HCT116 (cell line): ENCODE data around the gene MROH8. TPM values are rescaled to one million over a fixed set of nuclear protein-coding genes. Genes with fewer than 3 reads are reported as not detected.

Source experiments
- ATAC-seq: fragments of 200-7000 bp; cut with Tn5 transposase; 2 replicates; pipeline ENCODE4 v1.9.1; 2020; ENCODE audit warnings: mild to moderate bottlenecking, moderate library complexity
- BruUV-seq: library from RNA; stranded (reverse); fragments of 400-500 nt; replicated peaks from 2 replicates; lab custom pipeline; 2021; lab: Mats Ljungman, UMichigan
- CTCF ChIA-PET: fragments of 300-600 bp; sonication (Branson Sonifier 250); formaldehyde crosslinking; loops from one replicate; lab custom pipeline; 2021; ENCODE audit warnings: antibody characterized with exemption; lab: Charles Lee
- POLR2A ChIA-PET: fragments of 300-600, 350-600 bp; sonication (Branson Sonifier 250); formaldehyde crosslinking; loops from one replicate; lab custom pipeline; 2021; ENCODE audit warnings: antibody characterized with exemption; lab: Charles Lee
- RAD21 ChIA-PET, 2 experiments: fragments of 300-600 bp; sonication (Branson Sonifier 250); formaldehyde crosslinking; loops; one replicate each; lab custom pipeline; 2023; ENCODE audit warnings: low total read pairs in 2 of 2; ENCODE audit not compliant: uncharacterized antibody in 2 of 2, unreplicated experiment in 2 of 2, low non-redundant PET in 1 of 2; lab: Charles Lee
- DNase-seq: peaks from one replicate; pipeline ENCODE4 v3.0.0-alpha.2; 2010; ENCODE audit warnings: low read depth, low spot score
- H2AFZ ChIP-seq: fragments of 200-600 bp; shearing (Covaris generic), sonication (generic); 2 replicates; pipeline ENCODE4 v1.6.1; 2017; ENCODE audit warnings: low read depth, mixed run types, mixed read lengths, antibody characterized with exemption, low read length; ENCODE audit not compliant: poor library complexity, severe bottlenecking
- H3K27ac ChIP-seq: 2 replicates; pipeline ENCODE4 v1.5.1; 2012; ENCODE audit warnings: low read depth, low read length
- H3K27me3 ChIP-seq: fragments of 200-600 bp; sonication (generic); 2 replicates; pipeline ENCODE4 v1.6.1; 2016; ENCODE audit warnings: mixed run types, low read length, mixed read lengths; ENCODE audit not compliant: insufficient read depth
- H3K36me3 ChIP-seq, 2 experiments: fragments of 200-500 bp in 1 of 2; fragments of 200-600 bp in 1 of 2; sonication (Bioruptor generic) in 1 of 2; sonication (generic) in 1 of 2; 2 replicates each; pipeline versions ENCODE4 v1.5.1 to v1.6.1; 2014 to 2016; ENCODE audit warnings: low read length in 2 of 2, inconsistent platforms in 1 of 2, mixed read lengths in 1 of 2, mixed run types in 1 of 2; ENCODE audit not compliant: insufficient read depth in 2 of 2, control insufficient read depth in 1 of 2
- H3K4me1 ChIP-seq, 2 experiments: fragments of 200-600 bp in 1 of 2; sonication (generic) in 1 of 2; 2 replicates each; pipeline versions ENCODE4 v1.5.1 to v1.6.1; 2012 to 2017; ENCODE audit warnings: low read length in 2 of 2, inconsistent platforms in 1 of 2, mild to moderate bottlenecking in 1 of 2, mixed read lengths in 1 of 2, mixed run types in 1 of 2, moderate library complexity in 1 of 2; ENCODE audit not compliant: insufficient read depth in 2 of 2, control insufficient read depth in 1 of 2
- H3K4me2 ChIP-seq: fragments of 200-600 bp; sonication (generic); 2 replicates; pipeline ENCODE4 v1.6.1; 2017; ENCODE audit warnings: mixed run types, low read length, mixed read lengths
- H3K4me3 ChIP-seq, 2 experiments: fragments of 200-600 bp in 1 of 2; sonication (generic) in 1 of 2; replicated peaks in 1 of 2; 2 replicates each; pipeline ENCODE4 v1.5.1; 2011 to 2016; ENCODE audit warnings: low read length in 2 of 2, control low read depth in 1 of 2, low read depth in 1 of 2, mild to moderate bottlenecking in 1 of 2, mixed read lengths in 1 of 2, mixed run types in 1 of 2
- H3K79me2 ChIP-seq: fragments of 200-600 bp; sonication (generic); 2 replicates; pipeline ENCODE4 v1.6.1; 2017; ENCODE audit warnings: mild to moderate bottlenecking, mixed run types, low read length, moderate library complexity, mixed read lengths; ENCODE audit not compliant: insufficient read depth
- H3K9ac ChIP-seq: fragments of 200-600 bp; sonication (generic); 2 replicates; pipeline ENCODE4 v1.6.1; 2016; ENCODE audit warnings: low read length, mixed read lengths
- H3K9me2 ChIP-seq: fragments of 200-600 bp; sonication (generic), shearing (Covaris generic); 2 replicates; pipeline ENCODE4 v1.6.1; 2017; ENCODE audit warnings: mixed run types, mild to moderate bottlenecking, moderate library complexity; ENCODE audit not compliant: insufficient read depth
- H3K9me3 ChIP-seq, 2 experiments: fragments of 200-500 bp in 1 of 2; fragments of 200-600 bp in 1 of 2; sonication (Bioruptor generic) in 1 of 2; sonication (generic) in 1 of 2; 2 replicates each; pipeline ENCODE4 v1.6.1; 2014 to 2017; ENCODE audit warnings: low read length in 2 of 2, mixed read lengths in 2 of 2, inconsistent platforms in 1 of 2, low read depth in 1 of 2, mild to moderate bottlenecking in 1 of 2, mixed run types in 1 of 2, moderate library complexity in 1 of 2; ENCODE audit not compliant: control insufficient read depth in 1 of 2, insufficient read depth in 1 of 2
- H4K20me1 ChIP-seq: fragments of 200-600 bp; sonication (generic), shearing (Covaris generic); 2 replicates; pipeline ENCODE4 v1.6.1; 2017; ENCODE audit warnings: mixed run types, mild to moderate bottlenecking, moderate library complexity; ENCODE audit not compliant: insufficient read depth
- CBX3 ChIP-seq: IDR thresholded peaks from 2 replicates; pipeline ENCODE4 v1.6.1; 2012; ENCODE audit warnings: low read depth
- EGR1 ChIP-seq: IDR thresholded peaks from 2 replicates; pipeline ENCODE4 v1.6.1; 2012; ENCODE audit warnings: low read depth
- ELF1 ChIP-seq: IDR thresholded peaks from 2 replicates; pipeline ENCODE4 v1.6.1; 2012; ENCODE audit warnings: low read depth, borderline replicate concordance
- EZH2 ChIP-seq: fragments of 200-600 bp; sonication (generic); IDR thresholded peaks from 2 replicates; pipeline ENCODE4 v1.6.1; 2017; ENCODE audit warnings: antibody characterized with exemption, mixed run types
- EZH2phosphoT487 ChIP-seq: fragments of 200-600 bp; IDR thresholded peaks from 2 replicates; pipeline ENCODE4 v1.6.1; 2018; ENCODE audit warnings: antibody characterized with exemption, borderline replicate concordance
- FOSL1 ChIP-seq: IDR thresholded peaks from 2 replicates; pipeline ENCODE4 v1.6.1; 2012; ENCODE audit warnings: low read depth
- JUND ChIP-seq: IDR thresholded peaks from 2 replicates; pipeline ENCODE4 v1.6.1; 2012
- RAD21 ChIP-seq: IDR thresholded peaks from 2 replicates; pipeline ENCODE4 v1.6.1; 2012; ENCODE audit warnings: low read depth, mild to moderate bottlenecking
- SIN3A ChIP-seq: IDR thresholded peaks from 2 replicates; pipeline ENCODE4 v1.6.1; 2012; ENCODE audit warnings: low read depth
- SP1 ChIP-seq: IDR thresholded peaks from 2 replicates; pipeline ENCODE4 v1.6.1; 2012; ENCODE audit warnings: low read depth
- TCF7L2 ChIP-seq: IDR thresholded peaks from 2 replicates; pipeline ENCODE4 v1.7.0; 2011; ENCODE audit warnings: borderline replicate concordance, inconsistent platforms; ENCODE audit not compliant: insufficient read depth, insufficient read length; ENCODE audit errors: extremely low read depth
- YY1 ChIP-seq: IDR thresholded peaks from 2 replicates; pipeline ENCODE4 v1.6.1; 2011; ENCODE audit warnings: low read length, low read depth, moderate library complexity, mild to moderate bottlenecking; ENCODE audit not compliant: insufficient replicate concordance; ENCODE audit errors: extremely low read depth
- intact Hi-C: fragments of 100-400 bp; cut with micrococcal nuclease; formaldehyde crosslinking; loops from 2 replicates; pipeline ENCODE4 v1.10.0; 2022
- total RNA-seq: library from RNA; stranded (reverse); gene quantifications from one replicate; pipeline ENCODE4 v1.2.1, GENCODE V29; 2021; ENCODE audit not compliant: unreplicated experiment
- TF ChIP-seq, protein P1 (sequence below): IDR thresholded peaks from 2 replicates; pipeline ENCODE4 v1.6.1; 2012
- TF ChIP-seq, protein P2 (sequence below), 3 experiments: fragments of 200-600 bp in 1 of 3; sonication (generic) in 1 of 3; IDR thresholded peaks in 2 of 3; conservative IDR thresholded peaks in 1 of 3; 2 replicates each; pipeline ENCODE4 v1.5.1; 2012 to 2017; ENCODE audit warnings: low read depth in 2 of 3, low read length in 2 of 3, antibody characterized with exemption in 1 of 3, borderline replicate concordance in 1 of 3, control low read depth in 1 of 3, mild to moderate bottlenecking in 1 of 3, mixed read lengths in 1 of 3, mixed run types in 1 of 3, moderate library complexity in 1 of 3; ENCODE audit not compliant: insufficient read depth in 1 of 3
- TF ChIP-seq, protein P3 (sequence below): IDR thresholded peaks from 2 replicates; pipeline ENCODE4 v1.6.1; 2012

MROH8 gene
- total RNA-seq, 1 experiment from 2014 or later = 0.79 TPM

GRCh38 chr20:37166867-37167266 is 12.5 kb downstream of the MROH8 start:
- ATAC-seq = no peak
- CTCF ChIA-PET = no interaction called here
- no TSS peak for BruUV-seq

More at GRCh38 chr20:37166867-37167266, 12.5 kb downstream of the MROH8 start:
- Histone ChIP-seq H3K27me3 (peaks cover 37% of the 10 kb centered on the region), H3K4me3 (no peak overlapping the region), H2AFZ (no peak overlapping the region), H3K4me1 (no peaks in the 10 kb centered on the region), H3K36me3 (no peaks in the 10 kb centered on the region), H4K20me1 (no peaks in the 10 kb centered on the region), H3K9ac (no peak overlapping the region), H3K27ac (no peak overlapping the region), H3K9me3 (no peaks in the 10 kb centered on the region), H3K9me2 (no peaks in the 10 kb centered on the region), H3K4me2 (no peak overlapping the region), H3K79me2 (no peaks in the 10 kb centered on the region)
- ChIA-PET POLR2A (interaction anchor here (0.6 kb wide), 1 partner anchor 12 kb away, joined by 3 read pairs; the partner anchor contains the start of genes MROH8 and RPN2), RAD21 (no interaction called here)
- no peak for TF ChIP-seq EZH2
- TF ChIP-seq RAD21 = no peak
- no peak for TF ChIP-seq EZH2phosphoT487
- TF ChIP-seq SP1 = no peak
- TF ChIP-seq, protein P1, sequence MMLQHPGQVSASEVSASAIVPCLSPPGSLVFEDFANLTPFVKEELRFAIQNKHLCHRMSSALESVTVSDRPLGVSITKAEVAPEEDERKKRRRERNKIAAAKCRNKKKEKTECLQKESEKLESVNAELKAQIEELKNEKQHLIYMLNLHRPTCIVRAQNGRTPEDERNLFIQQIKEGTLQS = no peak
- no peak for TF ChIP-seq JUND
- TF ChIP-seq, protein P2, sequence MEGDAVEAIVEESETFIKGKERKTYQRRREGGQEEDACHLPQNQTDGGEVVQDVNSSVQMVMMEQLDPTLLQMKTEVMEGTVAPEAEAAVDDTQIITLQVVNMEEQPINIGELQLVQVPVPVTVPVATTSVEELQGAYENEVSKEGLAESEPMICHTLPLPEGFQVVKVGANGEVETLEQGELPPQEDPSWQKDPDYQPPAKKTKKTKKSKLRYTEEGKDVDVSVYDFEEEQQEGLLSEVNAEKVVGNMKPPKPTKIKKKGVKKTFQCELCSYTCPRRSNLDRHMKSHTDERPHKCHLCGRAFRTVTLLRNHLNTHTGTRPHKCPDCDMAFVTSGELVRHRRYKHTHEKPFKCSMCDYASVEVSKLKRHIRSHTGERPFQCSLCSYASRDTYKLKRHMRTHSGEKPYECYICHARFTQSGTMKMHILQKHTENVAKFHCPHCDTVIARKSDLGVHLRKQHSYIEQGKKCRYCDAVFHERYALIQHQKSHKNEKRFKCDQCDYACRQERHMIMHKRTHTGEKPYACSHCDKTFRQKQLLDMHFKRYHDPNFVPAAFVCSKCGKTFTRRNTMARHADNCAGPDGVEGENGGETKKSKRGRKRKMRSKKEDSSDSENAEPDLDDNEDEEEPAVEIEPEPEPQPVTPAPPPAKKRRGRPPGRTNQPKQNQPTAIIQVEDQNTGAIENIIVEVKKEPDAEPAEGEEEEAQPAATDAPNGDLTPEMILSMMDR (IDR thresholded peaks at IDR 0.05 in 2 of 3, conservative IDR thresholded peaks at IDR 0.05 in 1 of 3; ENCODE audit: borderline replicate concordance in 1 of 3, insufficient read depth in 1 of 3, low read depth in 2 of 3, low read length in 2 of 3) = no peak
- TF ChIP-seq TCF7L2 = no peak
- TF ChIP-seq, protein P3, sequence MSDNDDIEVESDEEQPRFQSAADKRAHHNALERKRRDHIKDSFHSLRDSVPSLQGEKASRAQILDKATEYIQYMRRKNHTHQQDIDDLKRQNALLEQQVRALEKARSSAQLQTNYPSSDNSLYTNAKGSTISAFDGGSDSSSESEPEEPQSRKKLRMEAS = no peak
- no peak for TF ChIP-seq YY1
- TF ChIP-seq EGR1 = no peak
- no peak for TF ChIP-seq SIN3A
- TF ChIP-seq FOSL1 = no peak
- TF ChIP-seq CBX3 = no peak
- no peak for TF ChIP-seq ELF1
- intact Hi-C loops = no loop called here
- no peak for DNase-seq
